ENCODE data around the gene TOR1A.

DNA sequence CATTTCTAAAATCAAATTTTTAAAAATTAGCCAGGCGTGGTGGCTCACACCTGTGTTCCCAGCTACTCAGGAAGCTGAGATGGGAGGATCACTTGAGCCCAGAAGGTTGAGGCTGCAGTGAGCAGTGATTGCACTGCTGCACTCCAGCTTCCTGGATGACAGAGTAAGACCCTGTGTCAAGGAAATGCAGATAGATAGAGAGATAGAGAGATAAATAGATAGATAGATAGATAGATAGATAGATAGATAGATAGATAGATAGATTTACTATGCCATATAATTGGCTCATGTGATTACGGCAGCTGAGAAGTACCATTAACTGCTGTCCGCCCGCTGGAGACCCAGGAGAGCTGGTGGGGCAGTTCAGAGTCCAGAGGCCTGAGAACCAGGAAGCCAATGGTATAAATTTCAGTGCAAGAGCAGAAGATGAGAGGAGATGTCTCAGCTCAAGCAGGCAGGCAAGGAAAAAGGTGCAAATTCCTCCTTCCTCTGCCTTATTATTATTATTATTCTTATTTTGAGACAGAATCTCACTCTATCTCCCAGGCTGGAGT lies 58.1 kb downstream of the TOR1A start:
- no peak for TF ChIP-seq JUNB (IDR thresholded peaks at IDR 0.05; ENCODE audit: unreplicated experiment)
- TF ChIP-seq, protein P1, sequence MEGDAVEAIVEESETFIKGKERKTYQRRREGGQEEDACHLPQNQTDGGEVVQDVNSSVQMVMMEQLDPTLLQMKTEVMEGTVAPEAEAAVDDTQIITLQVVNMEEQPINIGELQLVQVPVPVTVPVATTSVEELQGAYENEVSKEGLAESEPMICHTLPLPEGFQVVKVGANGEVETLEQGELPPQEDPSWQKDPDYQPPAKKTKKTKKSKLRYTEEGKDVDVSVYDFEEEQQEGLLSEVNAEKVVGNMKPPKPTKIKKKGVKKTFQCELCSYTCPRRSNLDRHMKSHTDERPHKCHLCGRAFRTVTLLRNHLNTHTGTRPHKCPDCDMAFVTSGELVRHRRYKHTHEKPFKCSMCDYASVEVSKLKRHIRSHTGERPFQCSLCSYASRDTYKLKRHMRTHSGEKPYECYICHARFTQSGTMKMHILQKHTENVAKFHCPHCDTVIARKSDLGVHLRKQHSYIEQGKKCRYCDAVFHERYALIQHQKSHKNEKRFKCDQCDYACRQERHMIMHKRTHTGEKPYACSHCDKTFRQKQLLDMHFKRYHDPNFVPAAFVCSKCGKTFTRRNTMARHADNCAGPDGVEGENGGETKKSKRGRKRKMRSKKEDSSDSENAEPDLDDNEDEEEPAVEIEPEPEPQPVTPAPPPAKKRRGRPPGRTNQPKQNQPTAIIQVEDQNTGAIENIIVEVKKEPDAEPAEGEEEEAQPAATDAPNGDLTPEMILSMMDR (conservative IDR thresholded peaks at IDR 0.05; ENCODE audit: low read depth in 2 of 2): no peak
- TF ChIP-seq REST (IDR thresholded peaks at IDR 0.05; ENCODE audit: unreplicated experiment): no peak
- no peak for TF ChIP-seq EZH2phosphoT487 (IDR thresholded peaks at IDR 0.05; ENCODE audit: unreplicated experiment)
- no peak for TF ChIP-seq NANOG (IDR thresholded peaks at IDR 0.05; ENCODE audit: borderline replicate concordance)
- no peak for TF ChIP-seq POLR2AphosphoS5 (IDR thresholded peaks at IDR 0.05; ENCODE audit: low read depth)
- no peak for TF ChIP-seq EZH2 (IDR thresholded peaks at IDR 0.05; ENCODE audit: low read depth, unreplicated experiment)
- TF ChIP-seq CREB1 (CRISPR knock-in tag; IDR thresholded peaks at IDR 0.05; ENCODE audit: low read depth): no peak
- TF ChIP-seq, protein P2, sequence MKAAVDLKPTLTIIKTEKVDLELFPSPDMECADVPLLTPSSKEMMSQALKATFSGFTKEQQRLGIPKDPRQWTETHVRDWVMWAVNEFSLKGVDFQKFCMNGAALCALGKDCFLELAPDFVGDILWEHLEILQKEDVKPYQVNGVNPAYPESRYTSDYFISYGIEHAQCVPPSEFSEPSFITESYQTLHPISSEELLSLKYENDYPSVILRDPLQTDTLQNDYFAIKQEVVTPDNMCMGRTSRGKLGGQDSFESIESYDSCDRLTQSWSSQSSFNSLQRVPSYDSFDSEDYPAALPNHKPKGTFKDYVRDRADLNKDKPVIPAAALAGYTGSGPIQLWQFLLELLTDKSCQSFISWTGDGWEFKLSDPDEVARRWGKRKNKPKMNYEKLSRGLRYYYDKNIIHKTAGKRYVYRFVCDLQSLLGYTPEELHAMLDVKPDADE (IDR thresholded peaks at IDR 0.05): no peak

Data from GM23338 (cell line).